H1 (cell line): ENCODE data around the gene SETD9. TPM values are rescaled to one million over a fixed set of nuclear protein-coding genes. Genes with fewer than 3 reads are reported as not detected.

Source experiments
- CTCF ChIA-PET: fragments of 300-600 bp; sonication (Branson Sonifier 250); formaldehyde crosslinking; loops from one replicate; lab custom pipeline; 2021; ENCODE audit not compliant: partially characterized antibody; lab: Charles Lee
- POLR2A ChIA-PET: fragments of 300-600 bp; sonication (Branson Sonifier 250); formaldehyde crosslinking; loops from one replicate; lab custom pipeline; 2021; ENCODE audit warnings: inconsistent platforms; ENCODE audit not compliant: partially characterized antibody; lab: Charles Lee
- DNase-seq, 2 experiments: peaks; one replicate each; pipeline versions ENCODE4 v3.0.0 to v3.0.0-alpha.2; 2010 to 2022; ENCODE audit warnings: low spot score in 2 of 2, low read depth in 1 of 2, mixed read lengths in 1 of 2
- FAIRE-seq: peaks from 2 replicates; lab custom pipeline; 2011; peaks lifted over from hg19 to GRCh38; lab: Jason Lieb, UNC
- H2AFZ ChIP-seq: 2 replicates; pipeline ENCODE4 v1.8.1; 2012; ENCODE audit warnings: low read length, inconsistent platforms
- H2AK5ac ChIP-seq: 2 replicates; pipeline ENCODE4 v1.6.1; 2013; ENCODE audit warnings: low read depth, low read length
- H2BK120ac ChIP-seq: replicated peaks from 2 replicates; pipeline ENCODE3; 2013; ENCODE audit warnings: low read depth, low read length, inconsistent platforms
- H2BK12ac ChIP-seq: 2 replicates; pipeline ENCODE4 v1.6.1; 2013; ENCODE audit warnings: low read depth, low read length
- H2BK15ac ChIP-seq: 2 replicates; pipeline ENCODE4 v1.6.1; 2013; ENCODE audit warnings: low read length
- H2BK20ac ChIP-seq: 2 replicates; pipeline ENCODE4 v1.6.1; 2013; ENCODE audit warnings: low read length
- H2BK5ac ChIP-seq: 2 replicates; pipeline ENCODE4 v1.6.1; 2013; ENCODE audit warnings: low read depth, low read length
- H3K14ac ChIP-seq: 2 replicates; pipeline ENCODE4 v1.6.1; 2013; ENCODE audit warnings: inconsistent platforms; ENCODE audit not compliant: insufficient read length
- H3K18ac ChIP-seq: 2 replicates; pipeline ENCODE4 v1.6.1; 2013; ENCODE audit warnings: low read length; ENCODE audit errors: extremely low read depth
- H3K23ac ChIP-seq: 2 replicates; pipeline ENCODE4 v1.6.1; 2013; ENCODE audit warnings: inconsistent platforms; ENCODE audit not compliant: insufficient read length
- H3K23me2 ChIP-seq: 2 replicates; pipeline ENCODE4 v1.6.1; 2013; ENCODE audit warnings: low read depth, low read length
- H3K27ac ChIP-seq: 2 replicates; pipeline ENCODE4 v1.6.1; 2011; ENCODE audit warnings: low read depth, low read length, inconsistent platforms
- H3K27me3 ChIP-seq, 4 experiments: replicated peaks in 1 of 4; 1 replicate in 1 of 4; 2 replicates in 3 of 4; pipeline versions ENCODE4 v1.6.1 to v1.8.1; 2011 to 2013; ENCODE audit warnings: low read length in 3 of 4, mild to moderate bottlenecking in 3 of 4, inconsistent platforms in 2 of 4, mixed read lengths in 2 of 4, moderate library complexity in 1 of 4; ENCODE audit not compliant: control insufficient read depth in 3 of 4, insufficient read depth in 3 of 4; ENCODE audit errors: extremely low read depth in 1 of 4
- H3K36me3 ChIP-seq, 4 experiments: 2 replicates each; pipeline versions ENCODE4 v1.6.1 to v1.8.1; 2011 to 2013; ENCODE audit warnings: mild to moderate bottlenecking in 4 of 4, low read length in 3 of 4, moderate library complexity in 2 of 4, control low read depth in 1 of 4, inconsistent platforms in 1 of 4; ENCODE audit not compliant: insufficient read depth in 4 of 4, control insufficient read depth in 2 of 4
- H3K4ac ChIP-seq: replicated peaks from 2 replicates; pipeline ENCODE3; 2013; ENCODE audit warnings: low read length, low read depth, mixed read lengths, inconsistent platforms; ENCODE audit not compliant: insufficient read length
- H3K4me1 ChIP-seq, 4 experiments: replicated peaks in 1 of 4; 1 replicate in 1 of 4; 2 replicates in 3 of 4; pipeline versions ENCODE4 v1.6.1 to v1.8.1; 2011 to 2013; ENCODE audit warnings: low read length in 3 of 4, inconsistent platforms in 2 of 4, mixed read lengths in 1 of 4; ENCODE audit not compliant: insufficient read depth in 4 of 4, control insufficient read depth in 3 of 4
- H3K4me2 ChIP-seq, 2 experiments: 2 replicates each; pipeline versions ENCODE4 v1.6.1 to v1.8.1; 2011 to 2013; ENCODE audit warnings: low read depth in 2 of 2, low read length in 2 of 2, control low read depth in 1 of 2, inconsistent platforms in 1 of 2, mild to moderate bottlenecking in 1 of 2; ENCODE audit not compliant: insufficient read depth in 1 of 2
- H3K4me3 ChIP-seq, 4 experiments: fragments of 200-600, 300-600 bp in 1 of 4; sonication (generic), shearing (Covaris generic), sonication (Bioruptor Twin) in 1 of 4; 2 replicates each; pipeline versions ENCODE4 v1.5.1 to v1.8.1; 2011 to 2016; ENCODE audit warnings: low read length in 4 of 4, low read depth in 3 of 4, control low read depth in 2 of 4, inconsistent platforms in 2 of 4, mild to moderate bottlenecking in 2 of 4, mixed read lengths in 1 of 4, moderate library complexity in 1 of 4; ENCODE audit not compliant: insufficient read depth in 2 of 4; ENCODE audit errors: extremely low read depth in 1 of 4
- H3K56ac ChIP-seq: replicated peaks from 2 replicates; pipeline ENCODE3; 2013; ENCODE audit warnings: low read depth, mild to moderate bottlenecking, mixed read lengths, low read length, inconsistent platforms; ENCODE audit not compliant: insufficient read length
- H3K79me1 ChIP-seq: 2 replicates; pipeline ENCODE4 v1.6.1; 2013; ENCODE audit warnings: low read depth, low read length, control low read depth
- H3K79me2 ChIP-seq, 2 experiments: 2 replicates each; pipeline versions ENCODE4 v1.6.1 to v1.8.1; 2012 to 2013; ENCODE audit warnings: low read length in 2 of 2, mild to moderate bottlenecking in 2 of 2, inconsistent platforms in 1 of 2; ENCODE audit not compliant: insufficient read depth in 2 of 2, control insufficient read depth in 1 of 2
- H3K9ac ChIP-seq, 4 experiments: replicated peaks in 1 of 4; 1 replicate in 1 of 4; 2 replicates in 3 of 4; pipeline versions ENCODE4 v1.6.1 to v1.8.1; 2011 to 2013; ENCODE audit warnings: low read depth in 3 of 4, low read length in 3 of 4, control low read depth in 2 of 4, mild to moderate bottlenecking in 2 of 4, moderate library complexity in 2 of 4, inconsistent platforms in 1 of 4; ENCODE audit errors: extremely low read depth in 1 of 4
- H3K9me3 ChIP-seq, 2 experiments: 2 replicates each; pipeline versions ENCODE4 v1.6.1 to v1.8.1; 2012 to 2013; ENCODE audit warnings: mild to moderate bottlenecking in 2 of 2, moderate library complexity in 2 of 2, control low read depth in 1 of 2, inconsistent platforms in 1 of 2, low read depth in 1 of 2, low read length in 1 of 2, mixed read lengths in 1 of 2; ENCODE audit not compliant: insufficient read depth in 2 of 2
- H4K20me1 ChIP-seq, 2 experiments: replicated peaks in 1 of 2; 2 replicates each; pipeline versions ENCODE3 to v1.8.1; 2011 to 2013; ENCODE audit warnings: inconsistent platforms in 2 of 2, low read length in 2 of 2, mild to moderate bottlenecking in 1 of 2; ENCODE audit not compliant: insufficient read depth in 2 of 2, control insufficient read depth in 1 of 2
- H4K5ac ChIP-seq: 2 replicates; pipeline ENCODE4 v1.6.1; 2013; ENCODE audit warnings: low read length, low read depth, mixed read lengths, inconsistent platforms; ENCODE audit not compliant: insufficient read length
- H4K8ac ChIP-seq: 2 replicates; pipeline ENCODE4 v1.8.0; 2013; ENCODE audit warnings: mild to moderate bottlenecking, moderate library complexity, low read length, inconsistent platforms; ENCODE audit not compliant: insufficient read depth; ENCODE audit errors: extremely low read depth
- H4K91ac ChIP-seq: replicated peaks from 2 replicates; pipeline ENCODE3; 2013; ENCODE audit warnings: low read length, mixed read lengths, inconsistent platforms; ENCODE audit not compliant: insufficient read length
- BACH1 ChIP-seq: IDR thresholded peaks from 2 replicates; pipeline ENCODE4 v1.6.1; 2012; ENCODE audit warnings: low read length, improper control_type of control experiment
- CBX5 ChIP-seq: fragments of 300-800, 300-1000 bp; sonication (generic); IDR thresholded peaks from 2 replicates; pipeline ENCODE4 v1.7.1; 2016; ENCODE audit warnings: antibody characterized with exemption, low read length, low read depth
- CHD2 ChIP-seq: IDR thresholded peaks from 2 replicates; pipeline ENCODE4 v1.6.1; 2012; ENCODE audit warnings: low read length, improper control_type of control experiment
- HDAC2 ChIP-seq, 2 experiments: fragments of 300-600 bp in 1 of 2; sonication (generic) in 1 of 2; IDR thresholded peaks; 2 replicates each; pipeline ENCODE4 v1.6.1; 2011 to 2012; ENCODE audit warnings: low read depth in 2 of 2, low read length in 2 of 2, mild to moderate bottlenecking in 2 of 2, moderate library complexity in 2 of 2, borderline replicate concordance in 1 of 2, inconsistent platforms in 1 of 2
- MAFK ChIP-seq: IDR thresholded peaks from 2 replicates; pipeline ENCODE4 v1.6.1; 2012; ENCODE audit warnings: low read depth, mild to moderate bottlenecking, improper control_type of control experiment, low read length
- POU5F1 ChIP-seq: IDR thresholded peaks from 2 replicates; pipeline ENCODE4 v1.6.1; 2011; ENCODE audit warnings: low read depth, mild to moderate bottlenecking, low read length, moderate library complexity
- RBBP5 ChIP-seq: IDR thresholded peaks from 2 replicates; pipeline ENCODE4 v1.7.1; 2012; ENCODE audit warnings: low read depth, mild to moderate bottlenecking, inconsistent platforms, low read length, moderate library complexity, borderline replicate concordance
- RNF2 ChIP-seq: fragments of 200-900, 300-1000 bp; sonication (generic); IDR thresholded peaks from 2 replicates; pipeline ENCODE4 v1.7.1; 2016; ENCODE audit warnings: borderline replicate concordance, low read depth, mild to moderate bottlenecking, antibody characterized with exemption, low read length; ENCODE audit not compliant: poor library complexity, severe bottlenecking; ENCODE audit errors: missing control alignments
- YY1 ChIP-seq: IDR thresholded peaks from 2 replicates; pipeline ENCODE4 v1.6.1; 2011; ENCODE audit warnings: low read depth, mild to moderate bottlenecking, low read length
- polyA plus RNA-seq, 7 experiments: library from polyadenylated mRNA; depleted of rRNA in 3 of 7; stranded (reverse) in 5 of 7; unstranded in 2 of 7; fragments of >200 nt in 5 of 7; fragments of 200-250 nt in 2 of 7; gene quantifications; 1 replicate in 5 of 7; 2 replicates in 1 of 7; 4 replicates in 1 of 7; pipeline versions ENCODE4 v1.2.1 to v1.2.3, GENCODE V29; 2011 to 2013; ENCODE audit warnings: missing spikeins in 2 of 7, mixed read lengths in 2 of 7
- total RNA-seq: library from RNA; stranded (reverse); fragmentation: NEBNext Ultra II Directional; extraction: Animal tissue kit (Norgen Biotek cat#: 25700); gene quantifications from 2 replicates; pipeline ENCODE4 v1.2.1, GENCODE V29; 2021
- TF ChIP-seq, protein P1 (sequence below): IDR thresholded peaks from 2 replicates; pipeline ENCODE4 v1.6.1; 2012; ENCODE audit warnings: low read length, inconsistent platforms
- TF ChIP-seq, protein P2 (sequence below): IDR thresholded peaks from 2 replicates; pipeline ENCODE4 v1.6.1; 2011; ENCODE audit warnings: low read depth, mild to moderate bottlenecking, low read length; ENCODE audit not compliant: insufficient read depth
- TF ChIP-seq, protein P3 (sequence below): IDR thresholded peaks from 2 replicates; pipeline ENCODE4 v1.6.1; 2012; ENCODE audit warnings: inconsistent platforms

Gene SETD9
- total and polyA plus RNA-seq, 2 of the 8 experiments (the other 6 are each of a cell fraction or from before 2014, with no cell fraction given): 4.5 to 11.9 TPM

DNA sequence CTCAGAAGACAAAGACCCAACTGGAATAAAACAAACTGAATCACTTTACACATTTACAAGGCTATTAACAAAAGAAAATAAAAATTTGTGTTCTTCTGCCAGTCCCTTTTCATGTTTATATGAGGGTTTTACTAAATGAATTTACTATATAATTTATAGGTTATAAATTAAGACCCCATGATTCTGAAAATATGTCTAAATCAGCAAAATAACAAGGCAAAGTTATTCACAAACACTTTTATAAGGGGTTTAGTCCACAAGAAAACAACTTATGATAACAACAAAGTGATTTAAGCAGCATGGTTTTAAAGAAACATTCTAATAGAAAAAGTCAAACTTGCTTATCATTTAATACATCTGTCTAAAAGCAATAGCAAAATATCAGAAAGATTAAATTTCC, 37.7 kb downstream of the SETD9 start:
- no peak overlapping the region for H2BK5ac ChIP-seq
- CTCF ChIA-PET: no interaction called here
- peaks cover 4 to 36% of the 10 kb centered on the region in 2 experiments; a peak in 3 of 4 replicates for H3K79me2 ChIP-seq
- peaks cover 8% of the 10 kb centered on the region for H3K23me2 ChIP-seq
- H3K9me3 ChIP-seq: no peaks in the 10 kb centered on the region
- H3K79me1 ChIP-seq: 0 out of 2 replicates have a peak, but pooled peaks cover 4% of the 10 kb centered on the region
- no peak overlapping the region for H3K4me2 ChIP-seq
- no peak overlapping the region for H3K14ac ChIP-seq
- no peak overlapping the region for H2AFZ ChIP-seq
- no peak overlapping the region for H3K18ac ChIP-seq
- H4K20me1 ChIP-seq: peaks cover 5 to 7% of the 10 kb centered on the region in 2 experiments
- H2BK20ac ChIP-seq: no peak overlapping the region
- no peak overlapping the region for H4K91ac ChIP-seq
- FAIRE-seq (no peak), DNase-seq (no peak)
- no peak overlapping the region for H3K23ac ChIP-seq
- no peak overlapping the region for H3K4ac ChIP-seq
- POLR2A ChIA-PET: interaction anchor here (1.5 kb wide), 1 partner anchor 202 kb away, joined by 3 read pairs; no protein-coding TSS in a partner anchor
- H4K5ac ChIP-seq: no peak overlapping the region
- no peaks in the 10 kb centered on the region for H3K27me3 ChIP-seq
- no peak overlapping the region for H2AK5ac ChIP-seq
- no peak overlapping the region for H4K8ac ChIP-seq
- no peak overlapping the region for H2BK120ac ChIP-seq
- H2BK12ac ChIP-seq: no peak overlapping the region
- H3K36me3 ChIP-seq: peaks cover 3 to 56% (median 17%) of the 10 kb centered on the region in 4 experiments; a peak in 7 of 8 replicates
- peaks cover 0 to 5% (median 2%) of the 10 kb centered on the region in 4 experiments; a peak in 3 of 7 replicates for H3K4me1 ChIP-seq
- H3K56ac ChIP-seq: no peak overlapping the region
- H3K9ac ChIP-seq: no peak overlapping the region
- no peak overlapping the region for H2BK15ac ChIP-seq
- H3K4me3 ChIP-seq: no peak overlapping the region
- no peak overlapping the region for H3K27ac ChIP-seq
- TF ChIP-seq CBX5 (no peak), CHD2 (no peak), HDAC2 (IDR thresholded peaks at IDR 0.05; ENCODE audit: borderline replicate concordance in 1 of 2, low read depth in 2 of 2, low read length in 2 of 2) (no peak), MAFK (no peak), RBBP5 (no peak), YY1 (no peak), POU5F1 (no peak), RNF2 (no peak), BACH1 (no peak)
- TF ChIP-seq, protein P1, sequence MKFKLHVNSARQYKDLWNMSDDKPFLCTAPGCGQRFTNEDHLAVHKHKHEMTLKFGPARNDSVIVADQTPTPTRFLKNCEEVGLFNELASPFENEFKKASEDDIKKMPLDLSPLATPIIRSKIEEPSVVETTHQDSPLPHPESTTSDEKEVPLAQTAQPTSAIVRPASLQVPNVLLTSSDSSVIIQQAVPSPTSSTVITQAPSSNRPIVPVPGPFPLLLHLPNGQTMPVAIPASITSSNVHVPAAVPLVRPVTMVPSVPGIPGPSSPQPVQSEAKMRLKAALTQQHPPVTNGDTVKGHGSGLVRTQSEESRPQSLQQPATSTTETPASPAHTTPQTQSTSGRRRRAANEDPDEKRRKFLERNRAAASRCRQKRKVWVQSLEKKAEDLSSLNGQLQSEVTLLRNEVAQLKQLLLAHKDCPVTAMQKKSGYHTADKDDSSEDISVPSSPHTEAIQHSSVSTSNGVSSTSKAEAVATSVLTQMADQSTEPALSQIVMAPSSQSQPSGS: no peak
- TF ChIP-seq, protein P2, sequence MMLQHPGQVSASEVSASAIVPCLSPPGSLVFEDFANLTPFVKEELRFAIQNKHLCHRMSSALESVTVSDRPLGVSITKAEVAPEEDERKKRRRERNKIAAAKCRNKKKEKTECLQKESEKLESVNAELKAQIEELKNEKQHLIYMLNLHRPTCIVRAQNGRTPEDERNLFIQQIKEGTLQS: no peak
- TF ChIP-seq, protein P3, sequence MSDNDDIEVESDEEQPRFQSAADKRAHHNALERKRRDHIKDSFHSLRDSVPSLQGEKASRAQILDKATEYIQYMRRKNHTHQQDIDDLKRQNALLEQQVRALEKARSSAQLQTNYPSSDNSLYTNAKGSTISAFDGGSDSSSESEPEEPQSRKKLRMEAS: no peak
